Measurements from ENCODE around the gene MAP1B.

Gene MAP1B

GRCh38 chr5:72115296-72115695, 8.0 kb downstream of the MAP1B start:
- Histone ChIP-seq H3K36me3 (peaks cover 31 to 47% (median 44%) of the 10 kb centered on the region in 3 donors), H3K4me1 (peaks cover 0 to 97% (median 35%) of the 10 kb centered on the region in 4 donors), H3K9me3 (no peaks in the 10 kb centered on the region), H3K27ac (peak overlapping the region; percentile 42 to 96), H3K4me3 (no peak overlapping the region), H3K27me3 (no peaks in the 10 kb centered on the region)
- no peak for TF ChIP-seq CTCF (IDR thresholded peaks at IDR 0.05)
- intact Hi-C loops (cut with DNase I; ENCODE audit: low total_unique reads) = no loop called here
- DNase-seq = no peak

GRCh38 chr5:72117307-72117706, 10.0 kb downstream of the MAP1B start:
- H3K9me3 ChIP-seq = no peaks in the 10 kb centered on the region
- peaks cover 31 to 48% (median 47%) of the 10 kb centered on the region in 3 donors for H3K36me3 ChIP-seq
- no peak for DNase-seq
- no peak for TF ChIP-seq CTCF (IDR thresholded peaks at IDR 0.05)
- H3K4me1 ChIP-seq = peaks cover 0 to 97% (median 36%) of the 10 kb centered on the region in 4 donors
- intact Hi-C loops (cut with DNase I; ENCODE audit: low total_unique reads) = no loop called here
- H3K27me3 ChIP-seq = no peaks in the 10 kb centered on the region
- H3K4me3 ChIP-seq = no peak overlapping the region
- peak overlapping the region; percentile 30 to 33 for H3K27ac ChIP-seq

GRCh38 chr5:72121052-72121779, 13.9 kb downstream of the MAP1B start:
- TF ChIP-seq CTCF (IDR thresholded peaks at IDR 0.05) = no peak
- DNase-seq = no peak

GRCh38 chr5:72121780-72122445, 14.6 kb downstream of the MAP1B start:
- intact Hi-C loops (cut with DNase I; ENCODE audit: low total_unique reads) = no loop called here
- H3K36me3 ChIP-seq = peaks cover 16 to 32% (median 29%) of the 10 kb centered on the region in 3 donors
- H3K27ac ChIP-seq = peak overlapping the region in 1 of 2 donors; percentile 0
- TF ChIP-seq CTCF (IDR thresholded peaks at IDR 0.05) = no peak
- no peak for DNase-seq
- H3K4me3 ChIP-seq = no peak overlapping the region
- peaks cover 0 to 97% (median 42%) of the 10 kb centered on the region in 4 donors for H3K4me1 ChIP-seq
- no peaks in the 10 kb centered on the region for H3K27me3 ChIP-seq
- no peaks in the 10 kb centered on the region for H3K9me3 ChIP-seq

More at GRCh38 chr5:72121052-72121779, 13.9 kb downstream of the MAP1B start:
- Histone ChIP-seq H3K4me3 (no peak overlapping the region), H3K4me1 (peaks cover 0 to 97% (median 39%) of the 10 kb centered on the region in 4 donors), H3K36me3 (peaks cover 22 to 39% (median 36%) of the 10 kb centered on the region in 3 donors), H3K27me3 (no peaks in the 10 kb centered on the region), H3K27ac (peak overlapping the region; percentile 0 to 21), H3K9me3 (no peaks in the 10 kb centered on the region)
- intact Hi-C loops (cut with DNase I; ENCODE audit: low total_unique reads) = no loop called here

- TF ChIP-seq CTCF (IDR thresholded peaks at IDR 0.05) = no peak
- no peak for DNase-seq
- peaks cover 0 to 93% (median 38%) of the 10 kb centered on the region in 4 donors for H3K4me1 ChIP-seq
- peaks cover 12 to 27% (median 22%) of the 10 kb centered on the region in 3 donors for H3K36me3 ChIP-seq
- intact Hi-C loops (cut with DNase I; ENCODE audit: low total_unique reads) = no loop called here
- no peaks in the 10 kb centered on the region for H3K9me3 ChIP-seq
- no peak overlapping the region for H3K4me3 ChIP-seq
- no peaks in the 10 kb centered on the region for H3K27me3 ChIP-seq
- H3K27ac ChIP-seq = peak overlapping the region in 1 of 2 donors; percentile 0
Measured at GRCh38 chr5:72122602-72123001, 15.3 kb downstream of the MAP1B start.
